ENCODE results near the gene EBF3.

DNA sequence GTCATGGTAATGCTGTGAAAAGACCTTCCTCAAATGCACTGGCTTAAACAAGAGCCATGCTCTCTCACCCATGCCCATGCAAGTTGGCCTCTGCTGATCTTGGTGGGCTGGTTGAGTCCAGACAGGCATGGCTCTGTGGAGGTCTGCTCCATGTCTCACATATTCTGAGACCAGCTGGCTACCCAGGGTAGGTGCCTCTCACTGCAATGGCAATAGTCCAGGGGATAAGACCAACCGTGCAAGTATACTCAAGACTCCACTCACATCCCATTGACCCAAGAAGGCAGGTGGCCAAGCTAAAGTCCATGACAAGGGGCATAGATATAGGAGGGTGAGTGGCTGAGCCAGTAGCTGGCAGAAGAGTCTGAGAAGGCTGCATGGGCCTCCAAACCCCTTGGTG is 14.2 kb upstream of the EBF3 start:
- no peak for TF ChIP-seq POLR2A (IDR thresholded peaks at IDR 0.05)
- TF ChIP-seq, protein P1, sequence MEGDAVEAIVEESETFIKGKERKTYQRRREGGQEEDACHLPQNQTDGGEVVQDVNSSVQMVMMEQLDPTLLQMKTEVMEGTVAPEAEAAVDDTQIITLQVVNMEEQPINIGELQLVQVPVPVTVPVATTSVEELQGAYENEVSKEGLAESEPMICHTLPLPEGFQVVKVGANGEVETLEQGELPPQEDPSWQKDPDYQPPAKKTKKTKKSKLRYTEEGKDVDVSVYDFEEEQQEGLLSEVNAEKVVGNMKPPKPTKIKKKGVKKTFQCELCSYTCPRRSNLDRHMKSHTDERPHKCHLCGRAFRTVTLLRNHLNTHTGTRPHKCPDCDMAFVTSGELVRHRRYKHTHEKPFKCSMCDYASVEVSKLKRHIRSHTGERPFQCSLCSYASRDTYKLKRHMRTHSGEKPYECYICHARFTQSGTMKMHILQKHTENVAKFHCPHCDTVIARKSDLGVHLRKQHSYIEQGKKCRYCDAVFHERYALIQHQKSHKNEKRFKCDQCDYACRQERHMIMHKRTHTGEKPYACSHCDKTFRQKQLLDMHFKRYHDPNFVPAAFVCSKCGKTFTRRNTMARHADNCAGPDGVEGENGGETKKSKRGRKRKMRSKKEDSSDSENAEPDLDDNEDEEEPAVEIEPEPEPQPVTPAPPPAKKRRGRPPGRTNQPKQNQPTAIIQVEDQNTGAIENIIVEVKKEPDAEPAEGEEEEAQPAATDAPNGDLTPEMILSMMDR (IDR thresholded peaks at IDR 0.05 in 8 of 11, conservative IDR thresholded peaks at IDR 0.05 in 3 of 11): no peak
- TF ChIP-seq POLR2AphosphoS5 (IDR thresholded peaks at IDR 0.05): no peak
